Muscle layer of duodenum (tissue), 2 donors: ENCODE results near the gene CHIA.

Source experiments
- H3K27ac ChIP-seq: one replicate; pipeline ENCODE4 v1.7.0; 2013; ENCODE audit warnings: mild to moderate bottlenecking, low read length
- H3K27me3 ChIP-seq: one replicate; pipeline ENCODE4 v1.7.0; 2013; ENCODE audit warnings: low read depth, mild to moderate bottlenecking, control low read depth, low read length
- H3K36me3 ChIP-seq, 2 donors: one replicate each; pipeline ENCODE4 v1.7.0; 2013; ENCODE audit warnings: low read length in 2 of 2, control low read depth in 1 of 2, mild to moderate bottlenecking in 1 of 2; ENCODE audit not compliant: insufficient read depth in 2 of 2, control insufficient read depth in 1 of 2
- H3K4me1 ChIP-seq, 2 donors: one replicate each; pipeline ENCODE4 v1.7.0; 2013; ENCODE audit warnings: low read length in 2 of 2, mild to moderate bottlenecking in 2 of 2, control low read depth in 1 of 2, moderate library complexity in 1 of 2; ENCODE audit not compliant: insufficient read depth in 2 of 2, control insufficient read depth in 1 of 2
- H3K4me3 ChIP-seq, 2 donors: one replicate each; pipeline ENCODE4 v1.7.0; 2013; ENCODE audit warnings: low read length in 2 of 2, low read depth in 1 of 2, mild to moderate bottlenecking in 1 of 2
- H3K9me3 ChIP-seq, 2 donors: one replicate each; pipeline ENCODE4 v1.7.0; 2013; ENCODE audit warnings: low read length in 2 of 2, control low read depth in 1 of 2, mild to moderate bottlenecking in 1 of 2; ENCODE audit not compliant: control insufficient read depth in 1 of 2
- donor health status: healthy.

Gene CHIA

DNA sequence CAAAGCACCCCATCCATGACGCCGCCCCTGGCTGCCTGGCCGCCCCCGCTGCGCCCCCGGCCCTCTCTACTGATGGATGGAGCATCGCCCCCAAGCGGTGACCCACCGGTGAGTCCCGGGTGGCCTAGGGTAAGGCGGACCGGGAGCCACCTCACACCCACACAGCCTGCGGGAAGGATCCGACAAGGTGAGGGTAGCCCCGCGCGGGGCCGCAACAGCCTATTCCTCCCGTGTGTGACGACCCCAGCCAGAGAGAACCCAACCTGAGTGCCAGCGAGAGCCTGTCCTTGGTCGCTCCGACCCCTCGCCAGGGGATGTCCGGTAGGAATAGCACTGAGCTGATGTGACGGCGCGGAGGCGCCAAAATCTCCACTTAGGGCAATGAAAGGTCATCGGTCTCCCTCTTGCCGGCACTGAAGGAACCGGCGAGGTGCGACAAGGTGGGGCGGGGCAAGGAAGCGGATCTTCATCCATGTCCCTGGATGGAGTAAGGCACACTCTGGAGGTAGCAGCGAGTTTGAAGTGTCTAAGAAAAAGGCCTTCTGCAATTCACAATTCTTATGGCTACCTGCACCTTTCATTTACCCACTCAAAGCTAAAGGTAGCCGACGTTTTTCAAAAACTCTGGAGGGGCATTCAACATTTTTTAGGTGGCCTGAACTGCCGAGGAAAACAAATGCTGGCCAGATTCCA, 19.7 kb upstream of the CHIA start:
- Histone ChIP-seq H3K9me3 (no peaks in the 10 kb centered on the region), H3K4me1 (no peaks in the 10 kb centered on the region), H3K4me3 (peak overlapping the region in 1 of 2 donors; percentile 1), H3K36me3 (no peaks in the 10 kb centered on the region), H3K27me3 (peaks cover 19% of the 10 kb centered on the region), H3K27ac (no peak overlapping the region)

DNA sequence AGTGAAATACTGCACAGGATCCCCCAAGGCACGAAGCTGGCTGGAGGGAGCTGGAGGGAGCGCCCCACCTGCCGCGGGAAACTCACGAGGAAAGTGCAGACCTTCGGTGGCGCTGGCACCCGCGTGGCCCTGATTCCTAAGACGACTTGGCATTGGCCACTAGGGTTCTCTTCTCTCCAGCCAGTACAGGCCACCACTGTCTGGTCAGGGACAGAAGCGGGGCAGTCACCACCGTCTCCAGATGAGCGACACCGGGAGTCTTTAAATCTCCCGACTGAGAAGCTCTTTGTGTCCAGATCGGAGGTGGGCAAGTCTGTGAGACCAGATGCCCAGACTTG, 19.2 kb upstream of the CHIA start:
- Histone ChIP-seq H3K27ac (no peak overlapping the region), H3K36me3 (no peaks in the 10 kb centered on the region), H3K4me3 (peak overlapping the region in 1 of 2 donors; percentile 1), H3K27me3 (peaks cover 19% of the 10 kb centered on the region), H3K4me1 (no peaks in the 10 kb centered on the region), H3K9me3 (no peaks in the 10 kb centered on the region)

DNA sequence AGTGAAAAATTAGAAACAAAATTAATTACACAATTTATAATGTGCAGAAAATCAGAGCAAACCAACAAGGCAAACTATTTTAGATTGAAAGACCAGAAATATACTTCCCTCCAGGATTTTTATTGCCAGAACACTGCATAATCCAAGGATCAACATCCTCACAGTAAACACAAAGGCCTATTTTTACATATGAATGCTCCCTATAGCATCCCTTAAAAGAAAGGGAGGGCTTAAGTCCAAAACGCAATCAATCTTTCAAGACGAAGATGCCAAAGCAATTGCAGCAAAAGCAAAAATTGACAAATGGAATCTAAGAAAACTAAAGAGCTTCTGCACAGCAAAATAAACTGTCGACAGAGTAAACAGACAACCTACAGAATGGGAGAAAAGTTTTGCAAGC, 18.6 kb upstream of the CHIA start:
- no peaks in the 10 kb centered on the region for H3K4me1 ChIP-seq
- H3K4me3 ChIP-seq: no peak overlapping the region
- no peaks in the 10 kb centered on the region for H3K9me3 ChIP-seq

DNA sequence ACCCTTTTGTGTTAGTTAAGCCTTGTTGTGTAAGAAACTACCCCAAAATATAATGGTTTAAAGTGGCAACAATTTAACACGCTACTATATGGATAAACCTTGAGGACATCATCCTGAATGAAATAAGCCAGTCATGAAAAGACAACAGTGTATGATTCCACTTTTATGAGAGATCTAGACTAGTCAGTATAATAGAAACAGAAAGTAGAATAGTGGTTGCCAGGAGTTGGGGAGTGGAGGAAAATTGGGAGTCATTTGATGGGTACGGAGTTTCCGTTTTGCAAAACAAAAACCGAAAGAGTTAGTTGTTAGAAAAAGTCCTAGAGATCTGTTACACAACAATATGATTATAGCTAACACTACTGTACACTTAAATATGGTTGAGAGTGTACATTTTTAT, 16.0 kb upstream of the CHIA start:
- H3K27ac ChIP-seq: no peak overlapping the region
- no peak overlapping the region for H3K4me3 ChIP-seq

More for the DNA sequence above, 18.6 kb upstream of the CHIA start:
- Histone ChIP-seq H3K27me3 (peaks cover 19% of the 10 kb centered on the region), H3K27ac (no peak overlapping the region), H3K36me3 (no peaks in the 10 kb centered on the region)

DNA sequence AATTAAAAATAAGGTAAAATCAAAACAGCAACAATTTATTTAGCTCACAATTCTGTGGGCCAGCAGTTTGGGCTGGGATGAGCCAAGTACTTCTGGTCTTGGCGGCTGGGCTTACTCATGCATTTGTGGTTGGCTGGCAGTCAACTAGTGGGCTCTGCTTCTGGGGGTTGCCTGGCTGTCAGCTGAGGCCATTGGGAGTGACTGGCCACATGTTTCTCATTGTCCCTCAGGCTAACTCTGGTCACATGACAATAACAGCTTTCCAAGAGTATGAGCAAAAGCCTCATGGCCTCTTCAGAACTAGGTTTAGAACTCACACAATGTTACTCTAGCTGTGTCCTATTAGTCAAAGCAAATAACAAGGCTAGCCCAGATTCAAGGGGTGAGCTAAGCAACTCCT, 15.6 kb upstream of the CHIA start:
- no peaks in the 10 kb centered on the region for H3K9me3 ChIP-seq
- H3K36me3 ChIP-seq: no peaks in the 10 kb centered on the region
- H3K4me1 ChIP-seq: no peaks in the 10 kb centered on the region
- no peak overlapping the region for H3K4me3 ChIP-seq
- no peak overlapping the region for H3K27ac ChIP-seq
- peaks cover 16% of the 10 kb centered on the region for H3K27me3 ChIP-seq

More for the DNA sequence above, 16.0 kb upstream of the CHIA start:
- Histone ChIP-seq H3K4me1 (no peaks in the 10 kb centered on the region), H3K36me3 (no peaks in the 10 kb centered on the region), H3K9me3 (no peaks in the 10 kb centered on the region), H3K27me3 (peaks cover 19% of the 10 kb centered on the region)

DNA sequence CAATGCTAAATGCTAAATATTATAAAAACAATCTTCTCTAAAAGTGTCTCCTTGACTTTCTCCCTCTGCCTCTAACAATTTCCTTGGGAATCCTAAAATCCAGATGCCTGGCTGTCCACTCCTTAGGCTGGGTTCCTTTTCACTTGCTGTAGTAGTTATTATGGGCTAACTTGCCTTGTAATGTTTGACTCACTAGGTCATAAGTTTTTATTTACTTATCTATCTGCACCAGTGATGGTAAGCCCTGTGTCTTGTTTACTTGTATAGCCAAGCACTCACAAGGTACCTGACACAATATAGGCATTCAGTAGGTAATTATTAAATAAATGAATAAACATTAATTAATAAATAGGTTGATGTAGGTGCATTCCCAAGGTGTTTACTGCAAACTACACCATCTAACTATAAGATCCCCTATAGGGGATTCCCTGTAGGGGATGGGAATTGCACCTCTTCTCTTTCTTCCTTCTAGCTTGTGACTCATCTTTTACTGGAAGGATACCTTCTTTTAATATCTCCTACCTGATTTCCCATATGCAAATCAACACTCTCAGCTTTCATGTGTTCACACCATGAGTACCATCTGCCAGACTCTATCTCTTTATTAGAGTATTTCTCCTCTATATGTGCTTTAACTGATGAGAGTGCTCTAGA, 14.7 kb upstream of the CHIA start:
- H3K27ac ChIP-seq: no peak overlapping the region
- no peaks in the 10 kb centered on the region for H3K36me3 ChIP-seq
- no peaks in the 10 kb centered on the region for H3K9me3 ChIP-seq
- H3K27me3 ChIP-seq: peaks cover 8% of the 10 kb centered on the region
- no peak overlapping the region for H3K4me3 ChIP-seq
- no peaks in the 10 kb centered on the region for H3K4me1 ChIP-seq

DNA sequence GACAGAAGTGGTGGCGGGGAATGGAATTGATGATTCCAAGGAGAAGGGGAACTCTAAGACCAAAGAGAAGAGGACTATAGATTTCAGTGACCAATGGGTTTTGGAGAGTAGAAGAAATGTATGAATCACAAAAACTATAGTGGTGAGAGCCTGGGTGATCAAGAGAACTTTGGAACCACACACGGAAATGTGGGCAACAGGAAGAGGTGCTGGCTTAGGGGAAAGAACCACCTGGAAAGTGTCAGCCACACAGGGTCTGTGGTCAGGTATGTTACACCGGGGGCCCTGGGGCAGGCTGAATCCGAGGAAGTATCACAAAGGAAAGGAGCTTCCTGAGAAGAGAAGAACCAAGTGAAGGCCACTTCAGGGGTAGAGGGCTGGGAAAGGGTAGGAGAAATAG, 11.5 kb upstream of the CHIA start:
- no peaks in the 10 kb centered on the region for H3K36me3 ChIP-seq
- no peaks in the 10 kb centered on the region for H3K27me3 ChIP-seq
- H3K9me3 ChIP-seq: no peaks in the 10 kb centered on the region
- H3K4me1 ChIP-seq: no peaks in the 10 kb centered on the region
- H3K4me3 ChIP-seq: no peak overlapping the region
- no peak overlapping the region for H3K27ac ChIP-seq

DNA sequence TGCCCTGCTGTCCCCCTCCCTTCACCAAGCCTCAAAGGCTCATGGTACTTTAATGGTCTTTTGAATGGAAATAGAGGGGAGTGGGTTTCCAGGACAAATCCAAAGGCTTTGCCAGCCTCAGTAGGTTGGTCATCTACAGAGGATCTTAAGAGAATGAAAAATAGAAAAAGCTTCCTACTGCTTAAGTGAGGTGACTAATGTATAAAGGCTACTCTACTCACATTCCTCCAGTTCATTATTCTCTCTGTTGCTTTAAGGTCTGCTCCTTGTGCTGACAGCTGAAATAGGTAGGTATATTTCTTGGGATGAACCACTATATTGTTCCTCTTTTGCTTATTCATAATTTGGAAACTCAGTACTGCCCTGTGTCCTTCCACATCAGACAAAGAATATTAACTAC, 10.4 kb upstream of the CHIA start:
- Histone ChIP-seq H3K4me3 (no peak overlapping the region), H3K36me3 (no peaks in the 10 kb centered on the region), H3K9me3 (no peaks in the 10 kb centered on the region), H3K27me3 (no peaks in the 10 kb centered on the region), H3K27ac (no peak overlapping the region), H3K4me1 (no peaks in the 10 kb centered on the region)

DNA sequence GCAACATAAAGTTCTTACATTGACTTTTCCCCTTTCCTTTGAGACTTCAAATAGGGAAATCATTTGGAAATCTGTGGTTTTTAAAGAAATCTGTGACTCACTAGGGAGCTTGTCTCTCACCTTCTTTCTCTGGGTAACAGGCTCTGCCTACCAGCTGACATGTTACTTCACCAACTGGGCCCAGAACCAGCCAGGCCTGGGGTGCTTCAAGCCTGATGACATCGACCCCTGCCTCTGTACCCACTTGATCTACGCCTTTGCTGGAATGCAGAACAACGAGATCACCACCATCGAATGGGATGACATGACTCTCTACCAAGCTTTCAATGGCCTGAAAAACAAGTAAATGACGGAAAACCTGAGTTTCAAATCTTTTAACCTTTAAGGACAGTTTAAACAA, 9.2 kb upstream of the CHIA start:
- H3K4me3 ChIP-seq: no peak overlapping the region
- no peaks in the 10 kb centered on the region for H3K36me3 ChIP-seq
- no peaks in the 10 kb centered on the region for H3K4me1 ChIP-seq
- H3K9me3 ChIP-seq: no peaks in the 10 kb centered on the region
- H3K27ac ChIP-seq: no peak overlapping the region
- H3K27me3 ChIP-seq: no peaks in the 10 kb centered on the region

DNA sequence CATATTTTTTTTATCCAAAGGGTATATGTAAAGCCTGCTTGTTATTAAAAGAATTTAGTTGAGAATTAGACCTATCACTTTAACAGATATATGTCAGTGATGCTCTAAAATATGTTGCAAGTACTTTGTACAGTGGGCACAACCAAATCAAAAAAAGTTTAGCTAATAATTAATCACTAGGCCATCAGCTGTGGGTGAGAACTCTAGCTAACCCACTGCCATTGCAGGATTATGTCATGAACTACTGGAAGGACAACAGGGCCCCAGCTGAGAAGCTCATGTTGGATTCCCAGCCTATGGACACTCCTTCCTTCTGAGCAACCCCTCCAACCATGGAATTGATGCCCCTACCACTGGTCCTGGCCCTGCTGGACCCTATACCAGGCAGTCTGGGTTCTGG, 6.8 kb upstream of the CHIA start:
- Histone ChIP-seq H3K4me1 (no peaks in the 10 kb centered on the region), H3K27me3 (no peaks in the 10 kb centered on the region), H3K9me3 (no peaks in the 10 kb centered on the region), H3K36me3 (no peaks in the 10 kb centered on the region), H3K27ac (no peak overlapping the region), H3K4me3 (no peak overlapping the region)

DNA sequence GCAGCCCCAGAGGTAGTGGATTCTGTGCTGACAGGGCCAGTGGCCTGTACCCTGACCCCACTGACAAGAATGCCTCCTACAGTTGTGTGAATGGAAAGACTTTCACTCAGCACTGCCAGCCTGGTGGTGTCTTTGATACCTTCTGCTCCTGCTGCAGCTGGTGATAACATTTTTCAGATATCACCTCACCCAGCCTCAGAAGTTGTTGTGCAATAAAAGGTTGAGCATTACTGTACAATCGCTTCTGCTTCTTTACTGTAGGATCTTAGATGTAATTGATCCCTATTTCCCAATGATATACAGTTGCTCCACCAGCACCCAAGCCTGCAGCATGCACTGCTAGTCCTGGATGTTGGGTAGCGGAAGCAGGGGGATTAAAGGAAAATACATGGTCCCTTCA, 4.8 kb upstream of the CHIA start:
- Histone ChIP-seq H3K4me1 (no peaks in the 10 kb centered on the region), H3K27ac (no peak overlapping the region), H3K9me3 (no peaks in the 10 kb centered on the region), H3K27me3 (no peaks in the 10 kb centered on the region), H3K36me3 (no peaks in the 10 kb centered on the region), H3K4me3 (no peak overlapping the region)

DNA sequence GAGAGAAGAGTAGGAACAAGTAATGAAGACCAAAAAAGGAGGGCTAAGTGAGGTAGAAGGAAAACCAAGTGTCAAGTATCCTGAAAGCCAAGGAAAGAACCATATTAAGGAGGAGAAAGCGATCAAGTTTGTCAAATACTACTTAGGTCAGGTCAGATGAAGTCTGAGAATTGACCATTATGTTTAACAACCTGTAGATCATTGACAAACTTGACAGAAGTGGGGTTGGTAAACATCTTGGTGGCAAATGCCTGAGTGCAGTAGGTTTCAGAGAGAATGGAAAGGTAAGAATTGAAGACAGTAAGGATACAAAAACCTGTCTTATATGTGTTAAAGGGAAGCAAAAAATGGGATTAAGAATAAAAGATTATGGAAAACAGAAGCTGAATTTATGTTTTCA, 3.7 kb upstream of the CHIA start:
- Histone ChIP-seq H3K27ac (no peak overlapping the region), H3K9me3 (no peaks in the 10 kb centered on the region)

More for the DNA sequence above, 3.7 kb upstream of the CHIA start:
- H3K27me3 ChIP-seq: no peaks in the 10 kb centered on the region
- no peak overlapping the region for H3K4me3 ChIP-seq
- no peaks in the 10 kb centered on the region for H3K36me3 ChIP-seq
- no peaks in the 10 kb centered on the region for H3K4me1 ChIP-seq
